DOHH2 (cell line): ENCODE results near the gene LRRC23.

ENCODE experiments used
- H3F3A ChIP-seq: fragments of 200-600 bp; sonication (generic), shearing (Covaris generic); 2 replicates; pipeline ENCODE4 v1.6.0; 2016; ENCODE audit warnings: antibody characterized with exemption, mild to moderate bottlenecking; ENCODE audit not compliant: control insufficient read depth, insufficient read depth
- H3K27ac ChIP-seq: fragments of 200-600 bp; sonication (generic); 2 replicates; pipeline ENCODE4 v1.5.1; 2014; ENCODE audit warnings: low read depth, mild to moderate bottlenecking, low read length, moderate library complexity
- H3K27me3 ChIP-seq: fragments of 200-600 bp; sonication (generic); 2 replicates; pipeline ENCODE4 v1.6.1; 2014; ENCODE audit warnings: mild to moderate bottlenecking, low read length, mixed read lengths; ENCODE audit not compliant: control insufficient read depth
- H3K36me3 ChIP-seq: fragments of 200-600 bp; sonication (generic); 2 replicates; pipeline ENCODE4 v1.6.1; 2014; ENCODE audit warnings: mild to moderate bottlenecking, low read length, moderate library complexity, mixed read lengths; ENCODE audit not compliant: control insufficient read depth
- H3K4me1 ChIP-seq: fragments of 200-600 bp; sonication (generic); 2 replicates; pipeline ENCODE4 v1.6.1; 2014; ENCODE audit warnings: mild to moderate bottlenecking, low read length, mixed read lengths; ENCODE audit not compliant: control insufficient read depth
- H3K4me2 ChIP-seq: fragments of 200-600 bp; sonication (generic); 2 replicates; pipeline ENCODE4 v1.6.0; 2014; ENCODE audit warnings: mild to moderate bottlenecking, low read length, moderate library complexity
- H3K4me3 ChIP-seq: fragments of 200-600 bp; sonication (generic); 2 replicates; pipeline ENCODE4 v1.5.1; 2014; ENCODE audit warnings: mild to moderate bottlenecking, low read length, mixed read lengths
- H3K79me2 ChIP-seq: fragments of 200-600 bp; sonication (generic); 2 replicates; pipeline ENCODE4 v1.6.1; 2014; ENCODE audit warnings: mild to moderate bottlenecking, low read length, mixed read lengths; ENCODE audit not compliant: control insufficient read depth
- H3K9me2 ChIP-seq: fragments of 200-600 bp; sonication (generic); replicated peaks from 2 replicates; pipeline ENCODE4 v1.6.1; 2014; ENCODE audit warnings: mild to moderate bottlenecking, low read length, mixed read lengths; ENCODE audit not compliant: control insufficient read depth
- H3K9me3 ChIP-seq: fragments of 200-600 bp; sonication (generic); 2 replicates; pipeline ENCODE4 v1.6.1; 2014; ENCODE audit warnings: antibody characterized with exemption, low read length, mixed read lengths; ENCODE audit not compliant: control insufficient read depth, insufficient read depth
- H4K20me1 ChIP-seq: fragments of 200-600 bp; sonication (generic); 2 replicates; pipeline ENCODE4 v1.6.0; 2014; ENCODE audit warnings: low read depth, mild to moderate bottlenecking, antibody characterized with exemption, low read length, moderate library complexity; ENCODE audit not compliant: control insufficient read depth, insufficient read depth
- CTCF ChIP-seq: fragments of 200-600 bp; sonication (generic); IDR thresholded peaks from one replicate; pipeline ENCODE4 v1.5.1; 2014; ENCODE audit warnings: antibody characterized with exemption, mild to moderate bottlenecking, low read depth, low read length; ENCODE audit not compliant: poor library complexity, severe bottlenecking
- EZH2phosphoT487 ChIP-seq: fragments of 200-600 bp; sonication (generic); IDR thresholded peaks from 2 replicates; pipeline ENCODE4 v1.6.1; 2017; ENCODE audit warnings: borderline replicate concordance, mild to moderate bottlenecking, antibody characterized with exemption, low read length, moderate library complexity, mixed read lengths

The LRRC23 gene

DNA sequence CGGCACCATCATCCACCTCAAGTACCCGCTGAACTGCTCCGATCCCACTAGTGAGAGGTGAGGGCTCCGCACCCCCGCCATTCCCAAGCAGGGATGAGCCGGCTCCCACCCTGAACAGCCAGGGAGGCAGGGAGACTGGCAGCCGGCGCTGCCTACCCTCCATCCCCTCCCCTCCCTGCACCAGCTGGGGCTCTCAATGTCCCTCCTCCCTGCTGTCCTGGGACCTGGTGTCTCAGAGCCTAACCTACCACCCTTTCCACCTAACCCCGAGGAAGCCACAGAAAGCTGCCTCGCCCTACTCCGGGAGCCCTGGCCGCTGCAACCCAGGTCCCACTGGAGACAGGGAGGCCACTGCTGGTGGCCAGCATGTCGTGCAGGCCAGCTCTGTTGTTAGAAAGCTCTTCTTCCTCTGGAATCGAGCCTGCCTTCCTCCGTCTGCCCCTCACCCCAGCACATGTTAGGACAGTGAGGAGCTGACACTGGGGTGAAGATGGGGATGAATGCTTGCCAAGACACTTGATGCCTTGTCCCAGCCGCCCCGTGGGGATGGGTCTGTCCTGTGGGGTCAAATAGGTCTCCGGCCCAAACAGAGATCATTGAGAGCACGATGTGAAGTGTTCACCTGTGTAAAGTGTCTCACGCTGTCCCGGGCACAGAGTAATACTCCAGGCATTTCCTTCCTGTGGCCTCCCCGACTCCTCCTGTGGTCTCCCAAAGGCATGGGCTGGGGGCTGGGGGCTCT is 47.7 kb downstream of the LRRC23 start:
- no peaks in the 10 kb centered on the region for H3K79me2 ChIP-seq
- peak overlapping the region; percentile 74; the same call in 1 of the 2 replicates for H3K27ac ChIP-seq
- peaks cover 67% of the 10 kb centered on the region for H3K27me3 ChIP-seq
- no peaks in the 10 kb centered on the region for H3K9me2 ChIP-seq
- H3K4me3 ChIP-seq = peak overlapping the region; percentile 73
- no peaks in the 10 kb centered on the region for H3K9me3 ChIP-seq
- no peaks in the 10 kb centered on the region for H3K36me3 ChIP-seq
- peaks cover 10% of the 10 kb centered on the region; the same call in 1 of the 2 replicates for H4K20me1 ChIP-seq
- no peaks in the 10 kb centered on the region for H3F3A ChIP-seq
- H3K4me1 ChIP-seq = peaks cover 75% of the 10 kb centered on the region
- H3K4me2 ChIP-seq = peak overlapping the region; percentile 98
- TF ChIP-seq CTCF (no peak), EZH2phosphoT487 (no peak)

DNA sequence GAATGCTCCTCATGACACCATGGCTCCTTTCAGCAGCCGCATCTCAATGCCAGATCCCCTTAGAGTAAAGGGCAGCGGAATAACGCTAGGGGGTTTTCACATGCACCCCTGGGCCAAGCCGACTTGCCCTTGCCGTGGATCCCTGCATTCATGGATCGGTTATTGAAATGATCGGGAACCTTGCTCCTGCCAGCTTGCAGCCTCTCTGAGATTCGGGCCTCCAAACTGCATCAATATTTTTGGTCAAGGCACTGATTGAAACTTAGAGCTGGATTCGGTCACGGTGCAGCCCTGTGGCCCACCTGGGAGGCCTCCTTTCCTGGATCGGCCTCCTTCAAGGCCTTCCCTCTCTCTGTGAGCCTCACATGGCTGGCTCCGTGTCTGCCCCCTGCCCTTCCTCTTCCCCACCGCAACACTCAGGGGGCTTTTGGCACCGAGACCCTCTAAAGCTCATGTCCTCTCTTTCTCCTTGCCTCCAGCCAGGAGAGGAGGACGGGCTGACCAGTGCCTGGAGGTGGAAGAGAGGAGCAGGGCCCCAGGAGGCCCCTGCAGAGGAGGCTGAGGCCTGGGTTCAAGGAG is 48.3 kb downstream of the LRRC23 start:
- H3K4me2 ChIP-seq = peak overlapping the region; percentile 98
- TF ChIP-seq CTCF (no peak), EZH2phosphoT487 (no peak)
- H3K79me2 ChIP-seq = no peaks in the 10 kb centered on the region
- no peaks in the 10 kb centered on the region for H3K9me3 ChIP-seq
- no peaks in the 10 kb centered on the region for H3F3A ChIP-seq
- H3K4me1 ChIP-seq = peaks cover 74% of the 10 kb centered on the region
- H3K27me3 ChIP-seq = peaks cover 69% of the 10 kb centered on the region
- H3K36me3 ChIP-seq = no peaks in the 10 kb centered on the region
- no peaks in the 10 kb centered on the region for H3K9me2 ChIP-seq
- peak overlapping the region; percentile 73 for H3K4me3 ChIP-seq
- peaks cover 10% of the 10 kb centered on the region; the same call in 1 of the 2 replicates for H4K20me1 ChIP-seq
- peak overlapping the region; percentile 74 for H3K27ac ChIP-seq

- Histone ChIP-seq H3F3A (no peaks in the 10 kb centered on the region), H3K79me2 (no peaks in the 10 kb centered on the region), H3K27ac (peak overlapping the region; percentile 74)
These were observed 49.1 kb downstream of the LRRC23 start for GRCh38 chr12:6953442-6954315.

More at GRCh38 chr12:6953442-6954315, 49.1 kb downstream of the LRRC23 start:
- H3K27me3 ChIP-seq = peaks cover 72% of the 10 kb centered on the region
- H3K4me1 ChIP-seq = peaks cover 82% of the 10 kb centered on the region
- H3K4me2 ChIP-seq = peak overlapping the region; percentile 98
- TF ChIP-seq CTCF = no peak
- no peak; the same call in 1 of the 2 replicates for TF ChIP-seq EZH2phosphoT487
- H3K9me2 ChIP-seq = no peaks in the 10 kb centered on the region
- no peaks in the 10 kb centered on the region for H3K36me3 ChIP-seq
- peak overlapping the region; percentile 73 for H3K4me3 ChIP-seq
- H3K9me3 ChIP-seq = no peaks in the 10 kb centered on the region
- peaks cover 10% of the 10 kb centered on the region; the same call in 1 of the 2 replicates for H4K20me1 ChIP-seq
